ENCODE data around the gene PHRF1. TPM values are rescaled to one million over a fixed set of nuclear protein-coding genes. Genes with fewer than 3 reads are reported as not detected.

The PHRF1 gene
- total RNA-seq, 1 experiment from 2014 or later: 43.9 TPM

GRCh38 chr11:612201-612960 is 36.1 kb downstream of the PHRF1 start:
- H3K27ac Mint-ChIP-seq (ENCODE audit: unreplicated experiment): peak overlapping the region; percentile 58
- intact Hi-C loops (cut with micrococcal nuclease; ENCODE audit: unreplicated experiment): loop anchor here (5.0 kb wide), 1 partner anchor 35 kb away; the partner anchor contains the start of gene PHRF1
- CTCF ChIA-PET: interaction anchor here (0.6 kb wide), 1 partner anchor 24 kb away, joined by 4 read pairs; no protein-coding TSS in a partner anchor

GRCh38 chr11:612961-613300 is 36.7 kb downstream of the PHRF1 start:
- H3K4me3 Mint-ChIP-seq (ENCODE audit: unreplicated experiment): no peak overlapping the region
- Histone ChIP-seq H3K9me3 (no peaks in the 10 kb centered on the region), H3K36me3 (ENCODE audit: control insufficient read depth, insufficient read depth, low read length) (peaks cover 9% of the 10 kb centered on the region), H3K27me3 (replicated peaks; ENCODE audit: control insufficient read depth, insufficient read depth, low read length) (no peaks in the 10 kb centered on the region), H3K4me3 (ENCODE audit: low read depth, low read length) (no peak overlapping the region), H3K4me1 (peaks cover 27% of the 10 kb centered on the region)
- H3K9me3 Mint-ChIP-seq (ENCODE audit: unreplicated experiment): no peaks in the 10 kb centered on the region
- intact Hi-C loops (cut with micrococcal nuclease; ENCODE audit: unreplicated experiment): loop anchor here (5.0 kb wide), 1 partner anchor 36 kb away; the partner anchor contains the start of gene PHRF1
- peaks cover 5% of the 10 kb centered on the region for H3K4me1 Mint-ChIP-seq (ENCODE audit: low read depth, unreplicated experiment)
- peaks cover 93% of the 10 kb centered on the region for H3K36me3 Mint-ChIP-seq (ENCODE audit: insufficient read depth, unreplicated experiment)
- peak overlapping the region; percentile 58 for H3K27ac Mint-ChIP-seq (ENCODE audit: unreplicated experiment)
- BruUV-seq (replicated peaks): no TSS peak
- POLR2A ChIA-PET: interaction anchor here (1.6 kb wide), 1 partner anchor 58 kb away, joined by 5 read pairs; no protein-coding TSS in a partner anchor
- no peak for TF ChIP-seq CTCF (IDR thresholded peaks at IDR 0.05; ENCODE audit: insufficient read depth in 1 of 2, low read depth in 1 of 2, low read length in 1 of 2, severe bottlenecking in 1 of 2, unreplicated experiment in 1 of 2)
- no peak for DNase-seq
- no peaks in the 10 kb centered on the region for H3K27me3 Mint-ChIP-seq (ENCODE audit: insufficient read depth, unreplicated experiment)
- CTCF ChIA-PET: interaction anchor here (0.6 kb wide), 1 partner anchor 25 kb away, joined by 4 read pairs; no protein-coding TSS in a partner anchor

More at GRCh38 chr11:612201-612960, 36.1 kb downstream of the PHRF1 start:
- Mint-ChIP-seq H3K4me3 (ENCODE audit: unreplicated experiment) (peak overlapping the region; percentile 5), H3K27me3 (ENCODE audit: insufficient read depth, unreplicated experiment) (no peaks in the 10 kb centered on the region), H3K4me1 (ENCODE audit: low read depth, unreplicated experiment) (peaks cover 5% of the 10 kb centered on the region), H3K36me3 (ENCODE audit: insufficient read depth, unreplicated experiment) (peaks cover 91% of the 10 kb centered on the region), H3K9me3 (ENCODE audit: unreplicated experiment) (no peaks in the 10 kb centered on the region)
- no peaks in the 10 kb centered on the region for H3K9me3 ChIP-seq
- no peaks in the 10 kb centered on the region for H3K27me3 ChIP-seq (replicated peaks; ENCODE audit: control insufficient read depth, insufficient read depth, low read length)
- peaks cover 27% of the 10 kb centered on the region for H3K4me1 ChIP-seq
- BruUV-seq (replicated peaks): no TSS peak
- peaks cover 9% of the 10 kb centered on the region for H3K36me3 ChIP-seq (ENCODE audit: control insufficient read depth, insufficient read depth, low read length)
- peak; percentile 67 to 68 for DNase-seq
- no peak overlapping the region for H3K4me3 ChIP-seq (ENCODE audit: low read depth, low read length)
- POLR2A ChIA-PET: interaction anchor here (1.6 kb wide), 1 partner anchor 58 kb away, joined by 5 read pairs; no protein-coding TSS in a partner anchor
- peak in 1 of 2 experiments; percentile 51 for TF ChIP-seq CTCF (IDR thresholded peaks at IDR 0.05; ENCODE audit: insufficient read depth in 1 of 2, low read depth in 1 of 2, low read length in 1 of 2, severe bottlenecking in 1 of 2, unreplicated experiment in 1 of 2)

GRCh38 chr11:613369-613968 is 37.2 kb downstream of the PHRF1 start:
- intact Hi-C loops (cut with micrococcal nuclease; ENCODE audit: unreplicated experiment): loop anchor here (5.0 kb wide), 1 partner anchor 36 kb away; the partner anchor contains the start of gene PHRF1
- POLR2A ChIA-PET: interaction anchor here (0.8 to 1.6 kb wide), 2 partner anchors 59 to 134 kb away, joined by 3 to 5 read pairs; partner anchors contain the start of gene TALDO1
- DNase-seq: peak; percentile 83 to 88
- CTCF ChIA-PET: interaction anchor here (0.6 kb wide), 2 partner anchors 25 to 231 kb away, joined by 3 to 4 read pairs; no protein-coding TSS in a partner anchor
- peaks cover 9% of the 10 kb centered on the region for H3K36me3 ChIP-seq (ENCODE audit: control insufficient read depth, insufficient read depth, low read length)
- H3K27ac Mint-ChIP-seq (ENCODE audit: unreplicated experiment): peak overlapping the region; percentile 81
- H3K27me3 ChIP-seq (replicated peaks; ENCODE audit: control insufficient read depth, insufficient read depth, low read length): no peaks in the 10 kb centered on the region
- no peak for TF ChIP-seq CTCF (IDR thresholded peaks at IDR 0.05; ENCODE audit: insufficient read depth in 1 of 2, low read depth in 1 of 2, low read length in 1 of 2, severe bottlenecking in 1 of 2, unreplicated experiment in 1 of 2)
- no peak overlapping the region for H3K4me3 Mint-ChIP-seq (ENCODE audit: unreplicated experiment)
- no TSS peak for BruUV-seq (replicated peaks)
- no peaks in the 10 kb centered on the region for H3K9me3 Mint-ChIP-seq (ENCODE audit: unreplicated experiment)
- H3K9me3 ChIP-seq: no peaks in the 10 kb centered on the region
- no peak overlapping the region for H3K4me3 ChIP-seq (ENCODE audit: low read depth, low read length)
- peaks cover 5% of the 10 kb centered on the region for H3K4me1 Mint-ChIP-seq (ENCODE audit: low read depth, unreplicated experiment)
- no peaks in the 10 kb centered on the region for H3K27me3 Mint-ChIP-seq (ENCODE audit: insufficient read depth, unreplicated experiment)
- H3K36me3 Mint-ChIP-seq (ENCODE audit: insufficient read depth, unreplicated experiment): peaks cover 93% of the 10 kb centered on the region
- H3K4me1 ChIP-seq: peaks cover 27% of the 10 kb centered on the region

Measured in Caco-2 (cell line).